ENCODE measurements around the gene NUAK2. TPM values are rescaled to one million over a fixed set of nuclear protein-coding genes. Genes with fewer than 3 reads are reported as not detected.

NUAK2 gene
- total RNA-seq, 1 donor from 2014 or later: 49.6 TPM

- Histone ChIP-seq H3K27ac (no peak overlapping the region), H3K4me3 (no peak overlapping the region), H3K9me3 (no peaks in the 10 kb centered on the region), H3K4me1 (peaks cover 26% of the 10 kb centered on the region), H3K36me3 (no peaks in the 10 kb centered on the region), H3K27me3 (no peaks in the 10 kb centered on the region)
- intact Hi-C loops (cut with DNase I): loop anchor here (10.0 kb wide), 2 partner anchors 145 to 285 kb away; no protein-coding TSS in a partner anchor
- TF ChIP-seq CTCF (IDR thresholded peaks at IDR 0.05): no peak
- no peak for TF ChIP-seq POLR2A (IDR thresholded peaks at IDR 0.05)
- no peak for TF ChIP-seq POLR2AphosphoS5 (IDR thresholded peaks at IDR 0.05; ENCODE audit: insufficient read depth in 1 of 2, low read depth in 1 of 2)
- DNase-seq (ENCODE audit: extremely low spot score in 2 of 2): no peak
Observed at GRCh38 chr1:205259324-205259832, 62.2 kb downstream of the NUAK2 start.

- TF ChIP-seq POLR2AphosphoS5 (IDR thresholded peaks at IDR 0.05; ENCODE audit: insufficient read depth in 1 of 2, low read depth in 1 of 2) (no peak), CTCF (IDR thresholded peaks at IDR 0.05) (no peak), POLR2A (IDR thresholded peaks at IDR 0.05) (no peak)
- Histone ChIP-seq H3K27me3 (no peaks in the 10 kb centered on the region), H3K27ac (peak overlapping the region; percentile 13), H3K4me3 (no peak overlapping the region), H3K9me3 (no peaks in the 10 kb centered on the region), H3K4me1 (peaks cover 26% of the 10 kb centered on the region), H3K36me3 (no peaks in the 10 kb centered on the region)
- intact Hi-C loops (cut with DNase I): loop anchor here (10.0 kb wide), 2 partner anchors 144 to 284 kb away; no protein-coding TSS in a partner anchor
- no peak for DNase-seq (ENCODE audit: extremely low spot score in 2 of 2)
Observed at GRCh38 chr1:205258719-205259118, 62.8 kb downstream of the NUAK2 start.

- intact Hi-C loops (cut with DNase I): loop anchor here (10.0 kb wide), 2 partner anchors 143 to 283 kb away; no protein-coding TSS in a partner anchor
- H3K9me3 ChIP-seq: no peaks in the 10 kb centered on the region
- H3K4me3 ChIP-seq: no peak overlapping the region
- H3K27me3 ChIP-seq: no peaks in the 10 kb centered on the region
- no peaks in the 10 kb centered on the region for H3K36me3 ChIP-seq
- H3K27ac ChIP-seq: peak overlapping the region; percentile 13
- TF ChIP-seq POLR2AphosphoS5 (IDR thresholded peaks at IDR 0.05; ENCODE audit: insufficient read depth in 1 of 2, low read depth in 1 of 2) (no peak), CTCF (IDR thresholded peaks at IDR 0.05) (no peak), POLR2A (IDR thresholded peaks at IDR 0.05) (no peak)
- no peak for DNase-seq (ENCODE audit: extremely low spot score in 2 of 2)
- peaks cover 26% of the 10 kb centered on the region for H3K4me1 ChIP-seq
Observed at GRCh38 chr1:205258261-205258691, 63.3 kb downstream of the NUAK2 start.

GRCh38 chr1:205257735-205258134, 63.8 kb downstream of the NUAK2 start:
- Histone ChIP-seq H3K4me1 (peaks cover 24% of the 10 kb centered on the region), H3K27ac (no peak overlapping the region), H3K27me3 (no peaks in the 10 kb centered on the region), H3K36me3 (no peaks in the 10 kb centered on the region), H3K4me3 (no peak overlapping the region), H3K9me3 (no peaks in the 10 kb centered on the region)
- intact Hi-C loops (cut with DNase I): loop anchor here (10.0 kb wide), 2 partner anchors 143 to 283 kb away; no protein-coding TSS in a partner anchor
- TF ChIP-seq CTCF (IDR thresholded peaks at IDR 0.05) (no peak), POLR2A (IDR thresholded peaks at IDR 0.05) (no peak), POLR2AphosphoS5 (IDR thresholded peaks at IDR 0.05; ENCODE audit: insufficient read depth in 1 of 2, low read depth in 1 of 2) (no peak)
- DNase-seq (ENCODE audit: extremely low spot score in 2 of 2): no peak

- no peaks in the 10 kb centered on the region for H3K9me3 ChIP-seq
- intact Hi-C loops (cut with DNase I): loop anchor here (10.0 kb wide), 2 partner anchors 142 to 282 kb away; no protein-coding TSS in a partner anchor
- H3K27ac ChIP-seq: no peak overlapping the region
- H3K4me3 ChIP-seq: no peak overlapping the region
- no peaks in the 10 kb centered on the region for H3K27me3 ChIP-seq
- TF ChIP-seq POLR2A (IDR thresholded peaks at IDR 0.05) (no peak), CTCF (IDR thresholded peaks at IDR 0.05) (no peak), POLR2AphosphoS5 (IDR thresholded peaks at IDR 0.05; ENCODE audit: insufficient read depth in 1 of 2, low read depth in 1 of 2) (no peak)
- peaks cover 17% of the 10 kb centered on the region for H3K4me1 ChIP-seq
- no peak for DNase-seq (ENCODE audit: extremely low spot score in 2 of 2)
- H3K36me3 ChIP-seq: no peaks in the 10 kb centered on the region
Observed at GRCh38 chr1:205256951-205257625, 64.5 kb downstream of the NUAK2 start.
